ENCODE data around the gene MYO16. TPM values are rescaled to one million over a fixed set of nuclear protein-coding genes. Genes with fewer than 3 reads are reported as not detected.

Gene MYO16
- total RNA-seq, 1 experiment from 2014 or later: not detected

GRCh38 chr13:109224033-109224432, 594.6 kb downstream of the MYO16 start:
- no peaks in the 10 kb centered on the region for H3K9me3 ChIP-seq (ENCODE audit: control insufficient read depth, low read depth, low read length)
- H3K4me2 ChIP-seq (ENCODE audit: insufficient read depth, insufficient read length, low read length): no peak overlapping the region
- no peaks in the 10 kb centered on the region for H3K4me1 ChIP-seq (ENCODE audit: insufficient read depth, low read length)
- no peak overlapping the region for H3K56ac ChIP-seq (ENCODE audit: insufficient read length, low read depth, low read length)
- no peak overlapping the region for H2BK15ac ChIP-seq (ENCODE audit: low read depth, low read length)
- no peak overlapping the region for H3K9ac ChIP-seq (ENCODE audit: extremely low read depth, insufficient read length, low read length)
- no peak overlapping the region for H2BK20ac ChIP-seq (ENCODE audit: low read depth, low read length, poor library complexity, severe bottlenecking)
- H3K27me3 Mint-ChIP-seq (ENCODE audit: low read depth): no peaks in the 10 kb centered on the region
- H3K79me2 ChIP-seq (ENCODE audit: insufficient read depth, low read length): no peaks in the 10 kb centered on the region
- H2BK12ac ChIP-seq (ENCODE audit: insufficient read length, low read depth, low read length): no peak overlapping the region
- H3K9me3 Mint-ChIP-seq: peaks cover 9 to 19% of the 10 kb centered on the region in 2 experiments
- TF ChIP-seq, protein P1, sequence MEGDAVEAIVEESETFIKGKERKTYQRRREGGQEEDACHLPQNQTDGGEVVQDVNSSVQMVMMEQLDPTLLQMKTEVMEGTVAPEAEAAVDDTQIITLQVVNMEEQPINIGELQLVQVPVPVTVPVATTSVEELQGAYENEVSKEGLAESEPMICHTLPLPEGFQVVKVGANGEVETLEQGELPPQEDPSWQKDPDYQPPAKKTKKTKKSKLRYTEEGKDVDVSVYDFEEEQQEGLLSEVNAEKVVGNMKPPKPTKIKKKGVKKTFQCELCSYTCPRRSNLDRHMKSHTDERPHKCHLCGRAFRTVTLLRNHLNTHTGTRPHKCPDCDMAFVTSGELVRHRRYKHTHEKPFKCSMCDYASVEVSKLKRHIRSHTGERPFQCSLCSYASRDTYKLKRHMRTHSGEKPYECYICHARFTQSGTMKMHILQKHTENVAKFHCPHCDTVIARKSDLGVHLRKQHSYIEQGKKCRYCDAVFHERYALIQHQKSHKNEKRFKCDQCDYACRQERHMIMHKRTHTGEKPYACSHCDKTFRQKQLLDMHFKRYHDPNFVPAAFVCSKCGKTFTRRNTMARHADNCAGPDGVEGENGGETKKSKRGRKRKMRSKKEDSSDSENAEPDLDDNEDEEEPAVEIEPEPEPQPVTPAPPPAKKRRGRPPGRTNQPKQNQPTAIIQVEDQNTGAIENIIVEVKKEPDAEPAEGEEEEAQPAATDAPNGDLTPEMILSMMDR (conservative IDR thresholded peaks at IDR 0.05): no peak
- no peak overlapping the region for H3K4me3 Mint-ChIP-seq
- no peak for DNase-seq
- H2BK5ac ChIP-seq (ENCODE audit: insufficient read length, low read length): no peak overlapping the region
- no peaks in the 10 kb centered on the region for H3K23me2 ChIP-seq (ENCODE audit: insufficient read length, low read depth, low read length, poor library complexity, severe bottlenecking)
- H3K18ac ChIP-seq (ENCODE audit: insufficient read length, low read depth, low read length): no peak overlapping the region
- no peak overlapping the region for H3K27ac Mint-ChIP-seq
- H3K4ac ChIP-seq (ENCODE audit: low read depth, low read length): no peak overlapping the region
- no peak overlapping the region for H2AFZ ChIP-seq (ENCODE audit: low read length)
- whole genome bisulfite sequencing (ENCODE audit: extremely low coverage, insufficient read length, low lambda C conversion rate): no CpG with 5 or more reads among the region's 4 CpGs
- no peak overlapping the region for H3K14ac ChIP-seq (ENCODE audit: insufficient read depth, low read length)
- H4K20me1 ChIP-seq (ENCODE audit: control insufficient read depth, insufficient read depth, insufficient read length): no peaks in the 10 kb centered on the region
- H3K27me3 ChIP-seq (ENCODE audit: insufficient read depth, low read length): no peaks in the 10 kb centered on the region
- no peaks in the 10 kb centered on the region for H3K79me1 ChIP-seq (ENCODE audit: insufficient read depth, low read depth, low read length, poor library complexity, severe bottlenecking)
- no peak overlapping the region for H3K23ac ChIP-seq (ENCODE audit: insufficient read length, low read depth, low read length)
- H2AK5ac ChIP-seq (ENCODE audit: insufficient read length, low read length): no peak overlapping the region
- H4K91ac ChIP-seq (ENCODE audit: insufficient read length, low read depth, low read length): no peak overlapping the region
- no peak overlapping the region for H4K8ac ChIP-seq (replicated peaks; ENCODE audit: insufficient read length, low read depth, low read length)
- peaks cover 3 to 18% (median 9%) of the 10 kb centered on the region in 3 experiments; a peak in 5 of 7 replicates for H3K36me3 Mint-ChIP-seq (ENCODE audit: insufficient read depth in 1 of 3, low read depth in 3 of 3)
- no peak overlapping the region for H2BK120ac ChIP-seq (ENCODE audit: low read depth, low read length, poor library complexity, severe bottlenecking)
- no peak overlapping the region for H4K5ac ChIP-seq (ENCODE audit: insufficient read length, low read depth, low read length)
- no peak overlapping the region for H3T11ph ChIP-seq (ENCODE audit: low read length)
- no peak overlapping the region for H3K27ac ChIP-seq (ENCODE audit: insufficient read length, low read depth, low read length)
- H3K4me1 Mint-ChIP-seq: no peaks in the 10 kb centered on the region
